T47D (cell line): ENCODE results near the gene LIPM.

Source experiments
- DNase-seq, 2 experiments: peaks; one replicate each; pipeline versions ENCODE4 v3.0.0 to v3.0.0-alpha.2; 2011 to 2012; ENCODE audit warnings: low read depth in 1 of 2, low spot score in 1 of 2
- JUND ChIP-seq: IDR thresholded peaks from 2 replicates; pipeline ENCODE4 v1.6.1; 2012; ENCODE audit warnings: low read depth
- in situ Hi-C: cut with HindIII; loops from 2 replicates; pipeline ENCODE4 v1.10.0; 2016; ENCODE audit warnings: low sequenced_read_pairs, low pct_unique_long_range_greater_than_20kb

LIPM gene

DNA sequence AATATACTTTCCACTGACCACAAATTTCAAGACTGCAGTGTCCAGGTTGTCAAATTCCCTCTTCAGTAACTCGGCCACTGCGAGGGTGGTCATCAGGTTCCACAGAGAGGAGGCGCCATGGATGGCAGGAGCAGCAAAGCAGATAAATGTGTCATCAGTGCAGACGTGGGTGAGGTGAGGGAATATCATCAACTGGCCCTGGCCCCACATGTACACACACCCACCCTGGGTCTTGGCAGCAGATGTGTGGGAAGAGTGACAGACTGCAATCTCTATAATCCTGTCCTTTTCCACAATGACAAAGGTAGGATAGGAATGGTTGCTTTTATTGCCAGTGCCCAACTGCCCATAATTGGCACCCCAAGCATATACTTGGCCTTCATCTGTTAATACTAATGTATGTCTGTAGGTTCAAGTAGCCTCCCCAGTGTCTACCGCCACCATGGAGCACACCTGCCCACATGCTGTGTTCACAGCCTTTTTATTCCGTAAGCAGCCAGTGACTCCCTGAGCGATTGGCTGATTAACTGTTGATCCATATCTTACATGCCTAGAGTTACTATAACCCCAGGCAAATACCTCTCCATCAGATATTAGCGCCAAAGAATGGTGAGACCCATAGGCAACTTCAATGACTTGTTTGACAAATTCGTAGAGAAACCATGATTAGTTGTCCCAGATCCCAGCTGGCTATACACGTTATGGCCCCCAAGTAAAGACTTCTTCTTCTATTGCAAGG lies 16.3 kb upstream of the LIPM start:
- TF ChIP-seq JUND = 0 out of 2 replicates have a peak, but pooled peaks have one; percentile 22
- DNase-seq = peak in 1 of 2 experiments; percentile 50

DNA sequence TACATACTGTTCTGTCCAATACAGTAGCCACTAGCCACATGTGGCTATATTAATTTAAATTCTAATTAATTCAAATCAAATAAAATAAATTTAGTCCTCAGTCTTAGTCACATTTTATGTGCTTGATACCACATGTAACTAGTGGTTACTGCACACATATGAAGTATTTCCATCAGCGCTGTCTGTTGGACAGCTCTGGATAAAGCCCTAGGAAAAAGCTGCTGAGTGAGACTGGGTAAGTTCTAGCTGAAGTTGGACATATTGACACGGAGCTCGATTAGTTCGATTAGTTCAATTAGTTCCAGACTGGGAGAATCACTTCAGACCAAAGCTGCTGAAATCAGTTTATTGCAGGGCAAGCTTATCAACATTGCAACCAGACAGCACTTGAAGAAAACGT lies 15.1 kb upstream of the LIPM start:
- TF ChIP-seq JUND = no peak
- no peak for DNase-seq
- in situ Hi-C loops = no loop called here

More for the DNA sequence above, 16.3 kb upstream of the LIPM start:
- in situ Hi-C loops = no loop called here

DNA sequence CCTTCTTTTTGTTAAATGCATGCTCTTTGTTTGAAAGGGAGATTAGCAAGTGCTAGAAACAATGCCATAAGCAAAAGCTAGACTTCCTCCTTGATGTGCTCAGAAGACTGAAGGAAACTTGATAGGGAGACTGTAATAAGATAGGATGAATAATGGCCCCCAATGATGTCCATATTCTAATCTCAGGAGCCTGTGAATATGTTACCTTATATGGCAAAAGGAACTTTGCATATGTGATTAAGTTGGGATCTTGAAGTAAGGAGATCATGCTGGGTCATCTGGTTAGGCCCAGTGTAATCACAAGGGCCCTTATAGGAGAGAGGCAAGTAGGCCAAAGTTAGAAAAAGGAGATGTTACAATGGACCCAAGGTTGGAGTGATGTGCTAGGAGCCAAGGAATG lies 13.6 kb upstream of the LIPM start:
- in situ Hi-C loops = no loop called here
- no peak for DNase-seq
- no peak for TF ChIP-seq JUND

DNA sequence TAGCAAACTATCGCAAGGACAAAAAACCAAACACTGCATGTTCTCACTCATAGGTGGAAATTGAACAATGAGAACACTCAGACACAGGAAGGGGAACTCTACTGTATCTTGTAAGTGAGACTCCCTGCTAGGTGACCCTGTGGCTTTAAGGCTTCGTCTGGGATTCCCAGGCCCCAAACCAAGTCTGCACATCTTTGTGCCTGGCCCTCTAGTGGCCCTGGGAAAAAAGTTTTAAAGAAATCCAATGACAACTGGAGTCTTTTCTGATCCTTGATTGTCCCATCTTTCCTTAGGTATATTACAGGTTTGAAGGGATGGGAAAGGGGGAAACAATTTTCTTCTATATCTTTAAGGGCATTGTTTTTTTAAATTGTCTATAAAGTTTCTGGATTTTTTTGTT lies 10.6 kb upstream of the LIPM start:
- no peak for TF ChIP-seq JUND
- peak; percentile 37 to 75 for DNase-seq
- in situ Hi-C loops = no loop called here

DNA sequence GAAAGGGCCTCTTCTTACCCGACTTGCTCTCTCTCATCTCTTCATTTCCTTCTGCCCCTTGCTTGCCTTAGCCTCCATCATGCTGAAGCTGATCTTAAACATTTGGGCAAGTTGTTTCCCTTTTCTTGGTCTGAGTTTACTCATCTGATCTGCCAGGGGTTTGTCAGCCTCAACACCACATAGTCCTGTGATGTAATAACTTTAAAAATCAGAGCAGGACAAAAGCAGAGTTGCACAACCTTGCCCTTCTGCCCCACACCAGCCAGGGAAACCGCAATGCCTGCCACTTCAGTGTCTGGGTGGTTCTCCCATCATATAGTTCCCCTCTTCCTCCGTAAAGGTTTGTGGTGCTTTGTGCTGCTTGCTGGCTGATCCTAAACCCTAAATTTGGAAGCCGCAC lies 9.9 kb upstream of the LIPM start:
- no peak for TF ChIP-seq JUND
- no peak for DNase-seq
- in situ Hi-C loops = no loop called here

DNA sequence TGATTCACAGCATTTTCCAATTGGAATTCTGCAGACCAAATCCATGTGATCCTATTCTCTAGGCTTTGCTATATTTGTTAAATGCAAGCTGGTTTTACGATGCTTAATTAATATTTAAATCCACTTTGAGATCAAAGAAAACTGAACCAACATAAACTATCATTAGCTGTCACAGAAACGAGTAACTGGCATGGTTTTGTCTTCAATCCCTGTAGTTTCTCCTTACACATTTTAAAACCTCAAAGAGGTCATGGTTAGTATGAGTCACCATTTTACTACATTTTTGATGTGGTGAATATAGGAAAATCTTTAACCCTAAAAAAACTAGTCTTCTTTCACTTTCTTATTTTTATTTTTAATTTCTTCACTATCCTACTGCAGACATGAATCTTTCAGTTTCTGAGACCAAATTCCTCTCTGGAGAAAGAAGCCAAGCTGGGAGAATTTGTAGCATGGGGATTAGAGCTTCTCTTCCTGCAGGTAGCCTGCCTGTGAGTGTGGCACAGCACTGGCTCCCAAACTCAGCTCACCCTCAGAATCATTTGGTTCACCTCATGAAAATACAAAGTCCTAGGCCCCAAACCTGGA lies 8.7 kb upstream of the LIPM start:
- DNase-seq = no peak
- TF ChIP-seq JUND = no peak
- in situ Hi-C loops = no loop called here

DNA sequence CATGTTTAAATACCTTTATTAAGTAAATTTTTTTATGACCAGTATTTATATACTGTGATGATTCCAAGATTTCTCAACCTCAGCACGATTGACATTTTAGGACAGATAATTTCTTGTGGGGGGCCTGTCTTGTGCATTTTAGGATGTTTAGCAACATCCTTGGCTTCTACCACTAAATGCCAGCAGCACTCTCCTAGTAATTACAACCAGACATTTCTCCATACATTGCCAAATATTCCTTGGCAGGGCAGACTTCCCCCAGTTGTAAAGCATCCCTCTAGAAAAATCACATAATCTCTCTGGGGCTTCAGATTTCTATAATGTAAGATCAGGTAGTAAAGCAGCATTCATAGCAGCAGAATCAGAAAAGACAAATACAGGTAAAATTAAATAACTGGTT lies 7.8 kb upstream of the LIPM start:
- in situ Hi-C loops = no loop called here
- TF ChIP-seq JUND = no peak
- no peak for DNase-seq

DNA sequence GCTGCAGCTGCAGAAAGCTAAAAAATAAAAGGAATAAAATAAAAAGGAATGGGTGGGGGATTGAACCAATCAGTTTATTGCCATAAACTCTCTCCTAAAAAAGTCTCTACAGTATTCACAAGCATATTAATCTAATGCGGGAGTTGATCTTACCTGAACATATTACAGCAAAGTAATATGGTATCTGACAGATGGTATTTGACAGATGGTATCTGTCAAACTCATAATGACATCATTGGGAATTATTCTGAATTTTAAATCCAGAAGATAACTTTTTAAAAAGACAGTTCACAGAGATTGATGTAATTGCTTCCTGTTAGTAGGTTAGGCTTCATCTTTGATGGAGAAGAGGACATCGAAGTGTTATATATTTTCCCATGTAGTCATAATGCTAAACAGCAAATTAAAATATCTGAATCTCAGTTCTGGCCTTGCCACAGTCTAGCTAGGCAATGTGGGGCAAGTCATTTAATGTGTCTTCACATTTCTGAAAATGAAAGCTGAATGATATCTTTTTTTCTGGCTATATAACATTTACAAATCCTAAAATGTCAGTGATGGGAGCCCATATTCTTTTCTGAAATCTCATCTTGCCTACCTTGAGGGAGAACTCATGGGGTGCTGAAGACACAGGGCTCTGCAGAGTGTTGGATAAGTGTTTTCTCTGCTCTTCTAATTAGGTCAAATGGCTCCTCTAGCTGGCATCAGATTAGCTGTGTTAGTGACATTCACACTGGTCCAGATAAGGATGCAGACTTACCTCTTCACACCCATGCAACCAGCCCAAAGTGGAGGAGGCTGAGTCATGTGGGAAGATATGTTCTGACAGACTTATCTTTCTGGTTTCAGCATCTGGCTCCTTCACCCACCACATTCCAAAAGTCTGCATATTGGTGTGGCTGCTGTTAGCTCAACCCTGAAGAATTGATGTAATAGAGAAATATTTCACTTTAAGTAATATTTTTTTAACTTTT lies 2.1 kb upstream of the LIPM start:
- in situ Hi-C loops = no loop called here
- DNase-seq = no peak
- TF ChIP-seq JUND = no peak

DNA sequence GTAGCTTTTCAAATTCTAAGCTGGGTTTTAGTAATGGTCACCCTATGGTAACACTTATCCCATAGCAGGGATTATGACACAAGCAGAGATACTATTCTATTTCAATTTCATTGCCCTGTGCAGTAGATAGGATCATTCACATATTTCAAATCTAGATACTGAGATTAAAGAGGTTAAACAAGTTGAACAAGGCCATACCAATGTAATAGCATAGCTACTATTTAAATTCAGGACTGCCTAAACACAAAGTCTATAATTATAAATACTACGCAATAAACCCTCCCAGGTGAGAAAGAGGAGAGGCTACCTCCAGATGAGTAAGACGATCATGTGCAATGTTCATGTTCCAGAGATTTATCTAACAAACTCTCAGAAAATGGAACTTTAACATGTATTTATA lies 1.1 kb downstream of the LIPM start:
- DNase-seq = no peak
- TF ChIP-seq JUND = no peak
- in situ Hi-C loops = no loop called here

DNA sequence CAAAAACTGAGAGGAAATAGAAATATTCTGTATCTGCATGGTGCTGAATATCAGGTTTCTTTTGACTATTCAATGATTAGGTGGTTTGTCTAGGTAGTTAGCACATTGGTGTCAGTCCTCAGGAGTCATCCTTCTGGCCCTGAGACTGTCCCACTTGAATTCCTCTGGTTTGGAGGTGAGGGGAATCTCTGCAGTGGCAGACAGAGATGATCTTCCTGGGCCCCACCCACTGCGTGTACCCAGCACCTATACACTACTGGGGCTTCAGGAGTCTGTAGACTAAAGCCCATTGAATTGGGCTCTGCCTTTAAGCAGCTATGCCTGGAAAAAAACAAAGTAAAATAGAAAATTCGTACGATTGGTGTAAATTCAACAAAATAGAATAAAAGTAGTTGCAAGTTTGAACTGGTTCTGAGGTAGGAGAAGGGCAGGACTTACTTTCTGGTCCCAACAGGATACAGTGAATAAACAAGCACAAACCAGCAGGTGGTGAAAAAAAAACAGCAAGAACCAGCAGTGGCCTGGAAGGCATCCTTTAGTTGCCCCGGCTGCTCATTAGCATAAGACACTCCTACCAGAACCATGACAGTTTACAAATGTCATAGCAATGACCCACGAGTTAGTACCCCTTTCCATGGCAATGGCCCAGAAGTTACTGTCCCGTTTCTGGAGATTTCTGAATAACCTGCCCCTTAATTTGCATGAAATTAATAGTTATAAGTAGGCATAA lies 1.7 kb downstream of the LIPM start:
- in situ Hi-C loops = no loop called here
- DNase-seq = peak in 1 of 2 experiments; percentile 34
- TF ChIP-seq JUND = no peak

DNA sequence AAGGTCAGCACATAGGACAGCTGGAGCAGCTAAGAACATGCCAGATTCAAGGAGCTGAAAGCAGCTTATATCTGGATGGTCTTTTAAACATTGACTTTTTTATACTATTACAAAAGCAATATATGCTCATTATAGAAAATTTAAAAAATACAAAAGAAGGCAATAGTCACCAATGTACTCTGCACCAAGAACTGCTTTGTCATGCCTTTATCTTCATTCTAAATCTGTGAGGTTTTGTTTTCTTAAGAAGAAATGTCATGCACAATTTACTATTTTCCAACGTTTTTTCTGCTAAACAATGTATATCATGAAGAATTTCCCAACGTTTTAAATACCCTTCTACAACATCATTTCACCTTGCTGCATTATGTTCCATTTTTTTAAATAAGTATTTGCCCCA lies 2.8 kb downstream of the LIPM start:
- TF ChIP-seq JUND = no peak
- in situ Hi-C loops = no loop called here
- DNase-seq = no peak

DNA sequence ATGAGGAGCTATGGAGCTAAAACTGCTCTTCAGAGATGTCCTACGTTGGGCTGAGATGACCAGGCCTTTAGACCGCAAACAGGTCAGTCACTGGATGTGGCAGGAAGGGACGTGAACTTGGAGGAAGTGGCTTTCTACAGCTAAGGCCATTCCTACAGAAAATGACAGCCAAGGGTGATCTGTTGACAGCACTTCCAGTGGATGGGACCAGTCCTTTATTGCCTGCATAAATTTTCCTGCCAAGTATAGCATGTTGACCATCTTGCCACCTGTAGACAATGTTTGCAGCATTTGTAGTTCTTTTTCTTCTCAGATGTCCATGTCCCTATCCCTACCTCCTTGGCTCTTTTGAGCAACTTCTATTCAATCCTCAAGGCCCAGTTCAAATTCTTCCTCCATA lies 3.4 kb downstream of the LIPM start:
- no peak for DNase-seq
- in situ Hi-C loops = no loop called here
- no peak for TF ChIP-seq JUND
